Mesenchymal stem cell (in vitro differentiated cells and primary cell): ENCODE results near the gene ERBB4.

Experiments
- DNase-seq: peaks from one replicate; pipeline ENCODE4 v3.0.0-alpha.2; 2013
- H2AFZ ChIP-seq: one replicate; pipeline ENCODE4 v1.6.1; 2013; ENCODE audit warnings: low read depth, mild to moderate bottlenecking, control low read depth, inconsistent platforms, low read length, moderate library complexity
- H2AK5ac ChIP-seq: 2 replicates; pipeline ENCODE4 v1.6.1; 2013; ENCODE audit warnings: low read length, moderate library complexity, mild to moderate bottlenecking, inconsistent platforms; ENCODE audit not compliant: severe bottlenecking
- H2BK120ac ChIP-seq: one replicate; pipeline ENCODE4 v1.6.1; 2013; ENCODE audit warnings: low read depth, mild to moderate bottlenecking, inconsistent platforms, low read length, moderate library complexity
- H2BK12ac ChIP-seq, 2 experiments: one replicate each; pipeline ENCODE4 v1.6.1; 2013; ENCODE audit warnings: inconsistent platforms in 2 of 2, low read length in 2 of 2, mild to moderate bottlenecking in 2 of 2, moderate library complexity in 2 of 2, control low read depth in 1 of 2
- H2BK15ac ChIP-seq: one replicate; pipeline ENCODE4 v1.6.1; 2013; ENCODE audit warnings: mild to moderate bottlenecking, low read depth, inconsistent platforms; ENCODE audit not compliant: poor library complexity, severe bottlenecking
- H2BK5ac ChIP-seq: 2 replicates; pipeline ENCODE4 v1.6.1; 2013; ENCODE audit warnings: low read depth, mild to moderate bottlenecking, low read length, control low read depth, inconsistent platforms; ENCODE audit not compliant: poor library complexity, severe bottlenecking
- H3K14ac ChIP-seq, 2 experiments: one replicate each; pipeline ENCODE4 v1.6.1; 2013; ENCODE audit warnings: inconsistent platforms in 2 of 2, low read length in 2 of 2, control low read depth in 1 of 2, mild to moderate bottlenecking in 1 of 2, moderate library complexity in 1 of 2
- H3K18ac ChIP-seq, 2 experiments: one replicate each; pipeline ENCODE4 v1.6.1; 2013; ENCODE audit warnings: inconsistent platforms in 2 of 2, low read length in 2 of 2, control low read depth in 1 of 2, low read depth in 1 of 2, mild to moderate bottlenecking in 1 of 2
- H3K23ac ChIP-seq, 2 experiments: one replicate each; pipeline ENCODE4 v1.6.1; 2013; ENCODE audit warnings: inconsistent platforms in 2 of 2, low read length in 2 of 2, mild to moderate bottlenecking in 2 of 2, moderate library complexity in 2 of 2, control low read depth in 1 of 2
- H3K27ac ChIP-seq: 2 replicates; pipeline ENCODE4 v1.5.1; 2013; ENCODE audit warnings: mild to moderate bottlenecking, moderate library complexity, low read length, control low read depth, inconsistent platforms; ENCODE audit not compliant: poor library complexity, severe bottlenecking
- H3K27me3 ChIP-seq, 2 experiments: 2 replicates each; pipeline versions ENCODE4 v1.6.1 to v1.7.0; 2013; ENCODE audit warnings: low read length in 2 of 2, mild to moderate bottlenecking in 2 of 2, moderate library complexity in 2 of 2, control low read depth in 1 of 2, inconsistent platforms in 1 of 2; ENCODE audit not compliant: control insufficient read depth in 1 of 2, insufficient read depth in 1 of 2
- H3K36me3 ChIP-seq, 2 experiments: 2 replicates each; pipeline versions ENCODE4 v1.6.1 to v1.7.0; 2013; ENCODE audit warnings: low read length in 2 of 2, control low read depth in 1 of 2, inconsistent platforms in 1 of 2, low read depth in 1 of 2, mild to moderate bottlenecking in 1 of 2; ENCODE audit not compliant: insufficient read depth in 2 of 2, control insufficient read depth in 1 of 2
- H3K4ac ChIP-seq, 2 experiments: one replicate each; pipeline ENCODE4 v1.6.1; 2013; ENCODE audit warnings: inconsistent platforms in 2 of 2, low read length in 2 of 2, mild to moderate bottlenecking in 2 of 2, moderate library complexity in 2 of 2, control low read depth in 1 of 2, low read depth in 1 of 2
- H3K4me1 ChIP-seq: 2 replicates; pipeline ENCODE4 v1.6.1; 2013; ENCODE audit warnings: low read depth, low read length, control low read depth; ENCODE audit not compliant: control insufficient read depth, insufficient read depth
- H3K4me2 ChIP-seq: 2 replicates; pipeline ENCODE4 v1.6.1; 2013; ENCODE audit warnings: low read length, mild to moderate bottlenecking, inconsistent platforms; ENCODE audit not compliant: poor library complexity, severe bottlenecking
- H3K4me3 ChIP-seq, 2 experiments: 2 replicates each; pipeline versions ENCODE4 v1.5.1 to v1.7.0; 2013; ENCODE audit warnings: low read length in 2 of 2, mild to moderate bottlenecking in 2 of 2, control low read depth in 1 of 2, low read depth in 1 of 2; ENCODE audit not compliant: insufficient read depth in 1 of 2
- H3K79me1 ChIP-seq: replicated peaks from 2 replicates; pipeline ENCODE4 v1.6.1; 2013; ENCODE audit warnings: mild to moderate bottlenecking, control low read depth, low read length, inconsistent platforms; ENCODE audit not compliant: poor library complexity, severe bottlenecking
- H3K9ac ChIP-seq: 2 replicates; pipeline ENCODE4 v1.7.0; 2013; ENCODE audit warnings: mild to moderate bottlenecking, low read length, moderate library complexity
- H3K9me3 ChIP-seq: 2 replicates; pipeline ENCODE4 v1.7.0; 2013; ENCODE audit warnings: mild to moderate bottlenecking, low read length; ENCODE audit not compliant: control insufficient read depth
- H4K8ac ChIP-seq: one replicate; pipeline ENCODE4 v1.6.1; 2013; ENCODE audit warnings: inconsistent platforms, mild to moderate bottlenecking, low read length, moderate library complexity
- H4K91ac ChIP-seq: one replicate; pipeline ENCODE4 v1.6.1; 2013; ENCODE audit warnings: mild to moderate bottlenecking, low read length, inconsistent platforms
- WGBS: methylation state at CpG from one replicate; pipeline ENCODE4 v1.1.7; 2013; ENCODE audit warnings: mixed read lengths; 5-methylcytosine and 5-hydroxymethylcytosine counted together

Gene ERBB4

GRCh38 chr2:211494085-211494484 is 1044.5 kb downstream of the ERBB4 start:
- Histone ChIP-seq H3K4ac (no peak overlapping the region), H3K9me3 (no peaks in the 10 kb centered on the region), H3K4me1 (no peaks in the 10 kb centered on the region), H3K14ac (no peak overlapping the region), H3K36me3 (no peaks in the 10 kb centered on the region), H3K27ac (no peak overlapping the region), H3K27me3 (no peaks in the 10 kb centered on the region), H3K23ac (no peak overlapping the region), H4K8ac (no peak overlapping the region), H2AFZ (no peak overlapping the region), H2BK120ac (no peak overlapping the region), H4K91ac (no peak overlapping the region), H3K4me3 (no peak overlapping the region), H3K18ac (no peak overlapping the region), H2BK12ac (no peak overlapping the region), H2BK5ac (no peak overlapping the region), H2BK15ac (no peak overlapping the region), H3K79me1 (no peaks in the 10 kb centered on the region), H3K4me2 (no peak overlapping the region), H2AK5ac (no peak overlapping the region), H3K9ac (no peak overlapping the region)
- 100% methylated on average over 2 of the region's 8 CpGs for WGBS
- no peak for DNase-seq

DNA sequence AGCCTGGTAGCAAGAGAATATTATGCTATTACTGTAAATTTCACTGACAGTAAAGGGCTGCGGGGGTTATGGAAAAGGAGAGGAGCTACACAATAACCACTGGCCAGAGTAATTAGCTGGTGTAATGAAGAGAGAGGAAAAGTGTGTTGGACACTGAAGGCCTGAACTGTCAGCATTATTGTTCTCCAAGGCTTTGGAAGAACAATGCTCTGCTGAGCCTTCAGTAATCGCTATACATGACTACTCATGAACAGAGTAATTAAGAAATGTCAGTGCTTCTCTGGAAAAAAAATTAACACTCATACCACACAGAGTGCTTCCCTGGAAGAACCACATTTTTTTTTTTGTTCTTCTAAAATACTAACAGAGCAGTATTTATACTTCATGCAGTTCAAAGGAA is 1050.9 kb downstream of the ERBB4 start:
- Histone ChIP-seq H3K14ac (no peak overlapping the region), H3K36me3 (no peaks in the 10 kb centered on the region), H2AFZ (no peak overlapping the region), H2BK120ac (no peak overlapping the region), H3K4me3 (no peak overlapping the region), H3K4me1 (no peaks in the 10 kb centered on the region), H3K4me2 (no peak overlapping the region), H2BK15ac (no peak overlapping the region), H3K4ac (no peak overlapping the region), H3K9me3 (no peaks in the 10 kb centered on the region), H4K91ac (no peak overlapping the region), H3K18ac (no peak overlapping the region), H4K8ac (no peak overlapping the region), H3K27ac (no peak overlapping the region), H2BK12ac (no peak overlapping the region), H3K79me1 (no peaks in the 10 kb centered on the region), H3K27me3 (no peaks in the 10 kb centered on the region), H3K9ac (no peak overlapping the region), H3K23ac (no peak overlapping the region), H2BK5ac (no peak overlapping the region), H2AK5ac (no peak overlapping the region)
- WGBS: 100% methylated on average over 2 of the region's 2 CpGs
- no peak for DNase-seq

DNA sequence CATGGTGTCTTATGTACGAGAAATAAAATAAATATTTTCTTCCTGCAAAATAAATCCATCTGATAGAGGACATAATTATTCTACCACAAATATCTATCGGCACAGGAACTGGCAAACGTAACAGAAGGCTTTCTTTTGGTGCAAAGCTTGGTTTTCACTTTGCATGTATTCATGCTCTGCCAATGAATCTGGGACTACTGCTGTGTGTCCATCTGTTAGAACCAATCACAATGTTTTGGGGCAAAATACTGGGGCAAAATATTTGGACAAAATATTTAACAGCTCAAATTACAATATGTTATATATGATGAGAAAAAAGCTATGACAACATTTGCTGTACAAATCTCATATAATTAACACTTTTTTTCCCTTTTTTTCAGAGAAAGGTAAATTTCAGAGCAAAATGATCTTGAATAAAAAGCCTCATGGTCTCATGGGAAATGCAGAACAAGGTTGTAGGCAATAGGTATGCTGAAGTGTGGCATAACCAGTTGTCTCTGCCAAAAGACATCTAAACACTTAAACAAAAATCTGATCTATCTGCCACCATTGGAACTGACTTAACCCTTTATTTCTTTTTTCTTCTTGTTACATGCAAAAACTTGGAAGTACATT is 1059.0 kb downstream of the ERBB4 start:
- H3K9me3 ChIP-seq: no peaks in the 10 kb centered on the region
- no peak overlapping the region for H4K8ac ChIP-seq
- no peak for DNase-seq
- H3K4me3 ChIP-seq: no peak overlapping the region
- H3K4me2 ChIP-seq: no peak overlapping the region
- H2BK5ac ChIP-seq: no peak overlapping the region
- no peak overlapping the region for H3K18ac ChIP-seq
- no peak overlapping the region for H2BK15ac ChIP-seq
- H2AFZ ChIP-seq: no peak overlapping the region
- 80% methylated on average over 3 of the region's 3 CpGs for WGBS
- no peak overlapping the region for H3K9ac ChIP-seq
- no peaks in the 10 kb centered on the region for H3K79me1 ChIP-seq
- H2BK120ac ChIP-seq: no peak overlapping the region
- H3K23ac ChIP-seq: no peak overlapping the region
- no peak overlapping the region for H3K14ac ChIP-seq
- H3K27me3 ChIP-seq: no peaks in the 10 kb centered on the region
- no peak overlapping the region for H3K4ac ChIP-seq
- no peak overlapping the region for H4K91ac ChIP-seq
- H3K4me1 ChIP-seq: peaks cover 1% of the 10 kb centered on the region
- H2AK5ac ChIP-seq: no peak overlapping the region
- no peak overlapping the region for H3K27ac ChIP-seq
- no peaks in the 10 kb centered on the region for H3K36me3 ChIP-seq
- H2BK12ac ChIP-seq: no peak overlapping the region

GRCh38 chr2:211477537-211478275 is 1060.9 kb downstream of the ERBB4 start:
- H3K4me2 ChIP-seq: no peak overlapping the region
- H3K4ac ChIP-seq: no peak overlapping the region
- H4K8ac ChIP-seq: no peak overlapping the region
- H4K91ac ChIP-seq: no peak overlapping the region
- no peak overlapping the region for H3K14ac ChIP-seq
- no peaks in the 10 kb centered on the region for H3K9me3 ChIP-seq
- H3K9ac ChIP-seq: no peak overlapping the region
- H2BK5ac ChIP-seq: no peak overlapping the region
- no peak overlapping the region for H2BK12ac ChIP-seq
- no peaks in the 10 kb centered on the region for H3K79me1 ChIP-seq
- no peaks in the 10 kb centered on the region for H3K27me3 ChIP-seq
- no CpG with 5 or more reads among the region's 2 CpGs for WGBS
- H2AK5ac ChIP-seq: no peak overlapping the region
- no peak for DNase-seq
- no peaks in the 10 kb centered on the region for H3K36me3 ChIP-seq
- no peak overlapping the region for H3K27ac ChIP-seq
- no peak overlapping the region for H3K23ac ChIP-seq
- H3K18ac ChIP-seq: no peak overlapping the region
- H2BK120ac ChIP-seq: no peak overlapping the region
- no peak overlapping the region for H3K4me3 ChIP-seq
- no peak overlapping the region for H2BK15ac ChIP-seq
- peaks cover 1% of the 10 kb centered on the region for H3K4me1 ChIP-seq
- H2AFZ ChIP-seq: no peak overlapping the region
